GM23338 (cell line): ENCODE results near the gene SRGAP3. TPM values are rescaled to one million over a fixed set of nuclear protein-coding genes. Genes with fewer than 3 reads are reported as not detected.

Experiments
- ATAC-seq: fragments of 200-7000 bp; cut with Tn5 transposase; 3 replicates; pipeline ENCODE4 v1.9.1; 2020
- DNase-seq: peaks from one replicate; pipeline ENCODE4 v3.0.0-alpha.2; 2015; ENCODE audit warnings: low spot score
- H2AFZ ChIP-seq: fragments of 200-600 bp; sonication (generic); 2 replicates; pipeline ENCODE4 v1.8.0; 2016; ENCODE audit warnings: antibody characterized with exemption, mild to moderate bottlenecking, moderate library complexity
- H3F3A ChIP-seq: fragments of 200-600 bp; sonication (generic); replicated peaks from 2 replicates; pipeline ENCODE4 v1.8.0; 2017; ENCODE audit warnings: antibody characterized with exemption, mixed run types, low read depth
- H3K27ac ChIP-seq: fragments of 200-600 bp; sonication (generic); 2 replicates; pipeline ENCODE4 v1.6.1; 2016; ENCODE audit warnings: low read depth
- H3K27me3 ChIP-seq: fragments of 200-600 bp; sonication (generic); 2 replicates; pipeline ENCODE4 v1.8.0; 2016; ENCODE audit warnings: mild to moderate bottlenecking, mixed run types, moderate library complexity; ENCODE audit not compliant: insufficient read depth
- H3K36me3 ChIP-seq: fragments of 200-600 bp; sonication (generic); 2 replicates; pipeline ENCODE4 v1.8.0; 2016; ENCODE audit warnings: mild to moderate bottlenecking; ENCODE audit not compliant: insufficient read depth
- H3K4me1 ChIP-seq: fragments of 200-600 bp; sonication (generic); 2 replicates; pipeline ENCODE4 v1.8.0; 2016; ENCODE audit warnings: mild to moderate bottlenecking, moderate library complexity; ENCODE audit not compliant: insufficient read depth
- H3K4me2 ChIP-seq: fragments of 200-600 bp; sonication (generic); 2 replicates; pipeline ENCODE4 v1.7.1; 2017; ENCODE audit warnings: mixed run types
- H3K4me3 ChIP-seq: fragments of 200-600 bp; sonication (generic); 2 replicates; pipeline ENCODE4 v1.6.1; 2016; ENCODE audit warnings: mixed run types
- H3K79me2 ChIP-seq: fragments of 200-600 bp; sonication (generic); replicated peaks from 2 replicates; pipeline ENCODE4 v1.8.0; 2017; ENCODE audit warnings: mild to moderate bottlenecking; ENCODE audit not compliant: insufficient read depth
- H3K9me2 ChIP-seq: fragments of 200-600 bp; sonication (generic); 2 replicates; pipeline ENCODE4 v1.8.0; 2017; ENCODE audit not compliant: insufficient read depth
- H4K20me1 ChIP-seq: fragments of 200-600 bp; sonication (generic); replicated peaks from 2 replicates; pipeline ENCODE4 v1.8.0; 2017; ENCODE audit warnings: mild to moderate bottlenecking; ENCODE audit not compliant: insufficient read depth
- H3K27ac Mint-ChIP-seq: 2 replicates; pipeline ENCODE4 v1.8.0; 2020; ENCODE audit warnings: inconsistent platforms, mild to moderate bottlenecking, moderate library complexity, mixed read lengths
- H3K27me3 Mint-ChIP-seq: 3 replicates; pipeline ENCODE4 v1.8.0; 2022; ENCODE audit warnings: low read depth, mild to moderate bottlenecking, moderate library complexity, mixed read lengths, inconsistent platforms; ENCODE audit not compliant: insufficient read depth, poor library complexity
- H3K36me3 Mint-ChIP-seq: 3 replicates; pipeline ENCODE4 v1.8.0; 2021; ENCODE audit warnings: low read depth, mild to moderate bottlenecking, inconsistent platforms, moderate library complexity, mixed read lengths
- H3K4me1 Mint-ChIP-seq: 3 replicates; pipeline ENCODE4 v1.8.0; 2020; ENCODE audit warnings: mild to moderate bottlenecking, inconsistent platforms, mixed read lengths
- H3K4me3 Mint-ChIP-seq: 3 replicates; pipeline ENCODE4 v1.8.0; 2021; ENCODE audit warnings: moderate library complexity, mild to moderate bottlenecking, inconsistent platforms, mixed read lengths
- H3K9me3 Mint-ChIP-seq: 3 replicates; pipeline ENCODE4 v1.8.0; 2020; ENCODE audit warnings: moderate library complexity, mild to moderate bottlenecking, inconsistent platforms, mixed read lengths
- CREB1 ChIP-seq: fragments of 250-450 bp; sonication (Bioruptor Pico); IDR thresholded peaks from 2 replicates; pipeline ENCODE4 v1.5.0; 2020; ENCODE audit warnings: low read depth, mild to moderate bottlenecking, moderate library complexity
- CTCF ChIP-seq, 2 experiments: fragments of 200-600 bp in 1 of 2; sonication (generic) in 1 of 2; conservative IDR thresholded peaks; 2 replicates each; pipeline versions ENCODE4 v1.5.1 to v1.6.1; 2016 to 2017; ENCODE audit warnings: antibody characterized with exemption in 2 of 2, low read depth in 2 of 2, mild to moderate bottlenecking in 2 of 2, moderate library complexity in 1 of 2
- ETS1 ChIP-seq: IDR thresholded peaks from 2 replicates; pipeline ENCODE4 v1.6.1; 2016; ENCODE audit warnings: antibody characterized with exemption
- EZH2 ChIP-seq: fragments of 200-600 bp; sonication (generic); IDR thresholded peaks from one replicate; pipeline ENCODE4 v1.8.0; 2017; ENCODE audit warnings: antibody characterized with exemption, mild to moderate bottlenecking, low read depth; ENCODE audit not compliant: unreplicated experiment
- EZH2phosphoT487 ChIP-seq: fragments of 200-600 bp; sonication (generic); IDR thresholded peaks from one replicate; pipeline ENCODE4 v1.8.1; 2018; ENCODE audit warnings: antibody characterized with exemption; ENCODE audit not compliant: unreplicated experiment
- JUNB ChIP-seq: IDR thresholded peaks from one replicate; pipeline ENCODE4 v1.6.1; 2016; ENCODE audit warnings: antibody characterized with exemption; ENCODE audit not compliant: unreplicated experiment
- NANOG ChIP-seq: IDR thresholded peaks from 2 replicates; pipeline ENCODE4 v1.6.1; 2016; ENCODE audit warnings: antibody characterized with exemption, borderline replicate concordance
- POLR2AphosphoS5 ChIP-seq: IDR thresholded peaks from 2 replicates; pipeline ENCODE4 v1.6.1; 2016; ENCODE audit warnings: antibody characterized with exemption, low read depth
- REST ChIP-seq: IDR thresholded peaks from one replicate; pipeline ENCODE4 v1.6.1; 2018; ENCODE audit warnings: antibody characterized with exemption; ENCODE audit not compliant: unreplicated experiment
- STAT1 ChIP-seq: IDR thresholded peaks from one replicate; pipeline ENCODE4 v1.6.1; 2016; ENCODE audit warnings: antibody characterized with exemption; ENCODE audit not compliant: unreplicated experiment
- ZNF114 ChIP-seq: fragments of 250-450 bp; sonication (Bioruptor Pico); IDR thresholded peaks from 2 replicates; pipeline ENCODE4 v1.5.0; 2020; ENCODE audit warnings: mild to moderate bottlenecking, moderate library complexity
- ZNF331 ChIP-seq: fragments of 250-450 bp; sonication (Bioruptor Pico); IDR thresholded peaks from 2 replicates; pipeline ENCODE4 v1.5.0; 2020; ENCODE audit warnings: low read depth, mild to moderate bottlenecking, moderate library complexity
- ZNF462 ChIP-seq: fragments of 250-450 bp; sonication (Bioruptor Pico); IDR thresholded peaks from 2 replicates; pipeline ENCODE4 v1.5.0; 2020; ENCODE audit warnings: mild to moderate bottlenecking, moderate library complexity
- polyA plus RNA-seq: library from polyadenylated mRNA; unstranded; fragments of >200 nt; fragmentation: Nextera tagmentation; extraction: Ambion mirVana; gene quantifications from 2 replicates; pipeline ENCODE4 v1.2.1, GENCODE V29; 2016
- total RNA-seq: library from RNA; depleted of rRNA; stranded (reverse); fragments of >200 nt; shearing (Covaris generic); gene quantifications from 2 replicates; pipeline ENCODE4 v1.2.3, GENCODE V29; 2014

Gene SRGAP3
- total and polyA plus RNA-seq, 2 experiments from 2014 or later = 6.4 to 9.4 TPM

- DNase-seq (no peak), ATAC-seq (no peak)
- Mint-ChIP-seq H3K27ac (no peak overlapping the region), H3K9me3 (peaks cover 16% of the 10 kb centered on the region), H3K4me1 (no peaks in the 10 kb centered on the region), H3K4me3 (no peak overlapping the region), H3K36me3 (peaks cover 6% of the 10 kb centered on the region), H3K27me3 (peaks cover 4% of the 10 kb centered on the region)
- Histone ChIP-seq H3K4me1 (no peaks in the 10 kb centered on the region), H3K27ac (no peak overlapping the region), H3K4me2 (no peak overlapping the region), H3K27me3 (no peaks in the 10 kb centered on the region), H2AFZ (no peak overlapping the region), H3K79me2 (no peaks in the 10 kb centered on the region), H3F3A (no peaks in the 10 kb centered on the region), H3K36me3 (no peaks in the 10 kb centered on the region), H4K20me1 (no peaks in the 10 kb centered on the region), H3K4me3 (no peak overlapping the region), H3K9me2 (no peaks in the 10 kb centered on the region)
- TF ChIP-seq REST = no peak
- no peak for TF ChIP-seq ZNF462
- no peak for TF ChIP-seq POLR2AphosphoS5
- no peak for TF ChIP-seq CTCF (conservative IDR thresholded peaks at IDR 0.05; ENCODE audit: low read depth in 2 of 2)
- no peak for TF ChIP-seq JUNB
- TF ChIP-seq ZNF114 = no peak
- TF ChIP-seq ZNF331 (CRISPR knock-in tag) = no peak
- no peak for TF ChIP-seq NANOG
- no peak for TF ChIP-seq CREB1
- TF ChIP-seq EZH2phosphoT487 = no peak
- no peak for TF ChIP-seq STAT1
- TF ChIP-seq EZH2 = no peak
- no peak for TF ChIP-seq ETS1
Measured at GRCh38 chr3:9270704-9271103, 21.3 kb upstream of the SRGAP3 start.
